ACHN (cell line): ENCODE results near the gene ABHD1.

Experiments used
- DNase-seq: peaks from one replicate; pipeline ENCODE4 v3.0.0-alpha.2; 2015
- in situ Hi-C: cut with HindIII; loops from 2 replicates; pipeline ENCODE4 v1.10.0; 2017; ENCODE audit warnings: low sequenced_read_pairs, low pct_ligation_motif_present, low pct_unique_long_range_greater_than_20kb

Gene ABHD1

GRCh38 chr2:27086090-27086723 is 37.4 kb upstream of the ABHD1 start:
- in situ Hi-C loops = no loop called here
- DNase-seq = peak; percentile 94

- in situ Hi-C loops = no loop called here
- DNase-seq = peak; percentile 61
These were observed 36.7 kb upstream of the ABHD1 start, which contains the start of gene KHK for GRCh38 chr2:27086724-27087593. KHK (plus strand) TSS chr2:27086772; CDS start chr2:27087260, 488 bp downstream.

- in situ Hi-C loops = no loop called here
- DNase-seq = no peak
These were observed 35.7 kb upstream of the ABHD1 start for GRCh38 chr2:27087823-27088410.

- in situ Hi-C loops = no loop called here
- DNase-seq = no peak
These were observed 35.0 kb upstream of the ABHD1 start for GRCh38 chr2:27088634-27089033.

- in situ Hi-C loops = no loop called here
- DNase-seq = no peak
These were observed 34.3 kb upstream of the ABHD1 start for GRCh38 chr2:27089111-27089954.

GRCh38 chr2:27091746-27092695 is 31.6 kb upstream of the ABHD1 start:
- DNase-seq = no peak
- in situ Hi-C loops = no loop called here

- in situ Hi-C loops = no loop called here
- peak; percentile 60 for DNase-seq
These were observed 30.8 kb upstream of the ABHD1 start for GRCh38 chr2:27092696-27093429.

GRCh38 chr2:27093430-27094352 is 29.9 kb upstream of the ABHD1 start:
- in situ Hi-C loops = no loop called here
- DNase-seq = no peak

- in situ Hi-C loops = no loop called here
- no peak for DNase-seq
These were observed 29.1 kb upstream of the ABHD1 start for GRCh38 chr2:27094353-27094984.

GRCh38 chr2:27095427-27095744 is 28.2 kb upstream of the ABHD1 start:
- no peak for DNase-seq
- in situ Hi-C loops = no loop called here

- DNase-seq = no peak
- in situ Hi-C loops = no loop called here
These were observed 27.6 kb upstream of the ABHD1 start for GRCh38 chr2:27095745-27096651.

GRCh38 chr2:27096748-27097297 is 26.8 kb upstream of the ABHD1 start:
- in situ Hi-C loops = no loop called here
- DNase-seq = no peak

GRCh38 chr2:27097341-27097740 is 26.3 kb upstream of the ABHD1 start:
- DNase-seq = no peak
- in situ Hi-C loops = no loop called here

GRCh38 chr2:27099334-27099955 is 24.2 kb upstream of the ABHD1 start:
- DNase-seq = no peak
- in situ Hi-C loops = no loop called here
